Suppressor macrophage (primary cell): Measurements from ENCODE around the gene GPC6.
A peak's percentile ranks its signal among the peaks of the same experiment; 100 is the strongest.

Experiments
- DNase-seq, 4 experiments: peaks; one replicate each; pipeline ENCODE4 v3.0.0-alpha.2; 2020 to 2022

GPC6 gene

GRCh38 chr13:94384231-94384905 lies 1157.8 kb downstream of the GPC6 start:
- no peak for DNase-seq

GRCh38 chr13:94387047-94387446 lies 1160.4 kb downstream of the GPC6 start:
- DNase-seq: no peak

- DNase-seq: no peak
Measured at GRCh38 chr13:94389604-94390351, 1163.2 kb downstream of the GPC6 start.

- no peak for DNase-seq
Measured at GRCh38 chr13:94390881-94391280, 1164.3 kb downstream of the GPC6 start.

- no peak for DNase-seq
Measured at GRCh38 chr13:94394723-94395122, 1168.1 kb downstream of the GPC6 start.

GRCh38 chr13:94395860-94396259 lies 1169.3 kb downstream of the GPC6 start:
- no peak for DNase-seq

GRCh38 chr13:94399812-94400211 lies 1173.2 kb downstream of the GPC6 start:
- DNase-seq: no peak

- no peak for DNase-seq
Measured at GRCh38 chr13:94400874-94401273, 1174.3 kb downstream of the GPC6 start.

- DNase-seq: no peak
Measured at GRCh38 chr13:94408314-94409036, 1181.9 kb downstream of the GPC6 start.

GRCh38 chr13:94411747-94412146 lies 1185.1 kb downstream of the GPC6 start:
- DNase-seq: no peak

- no peak for DNase-seq
Measured at GRCh38 chr13:94412870-94413597, 1186.4 kb downstream of the GPC6 start.

- DNase-seq: no peak
Measured at GRCh38 chr13:94413598-94413944, 1187.0 kb downstream of the GPC6 start.

GRCh38 chr13:94414141-94414540 lies 1187.5 kb downstream of the GPC6 start:
- DNase-seq: no peak

- no peak for DNase-seq
Measured at GRCh38 chr13:94414708-94415107, 1188.1 kb downstream of the GPC6 start.

- DNase-seq: no peak
Measured at GRCh38 chr13:94415500-94416237, 1189.1 kb downstream of the GPC6 start.

GRCh38 chr13:94416454-94417080 lies 1190.0 kb downstream of the GPC6 start:
- DNase-seq: peak in 1 of 4 experiments; percentile 3

GRCh38 chr13:94417294-94417693 lies 1190.7 kb downstream of the GPC6 start:
- no peak for DNase-seq

- peak; percentile 46 to 88 (median 66) for DNase-seq
Measured at GRCh38 chr13:94419304-94419924, 1192.8 kb downstream of the GPC6 start.

GRCh38 chr13:94419925-94420305 lies 1193.3 kb downstream of the GPC6 start:
- DNase-seq: peak; percentile 41 to 79 (median 66)

GRCh38 chr13:94427313-94427953 lies 1200.8 kb downstream of the GPC6 start:
- DNase-seq: no peak

- no peak for DNase-seq
Measured at GRCh38 chr13:94431574-94431973, 1205.0 kb downstream of the GPC6 start.
